ENCODE measurements around the gene PLA2G1B. TPM values are rescaled to one million over a fixed set of nuclear protein-coding genes. Genes with fewer than 3 reads are reported as not detected.
A peak's percentile ranks its signal among the peaks of the same experiment; 100 is the strongest.

The PLA2G1B gene
- total RNA-seq, 4 donors from 2014 or later, result not detected

GRCh38 chr12:120328228-120328627 lies 649 bp upstream of the PLA2G1B start:
- DNase-seq (ENCODE audit: low spot score in 2 of 2), result no peak
- WGBS, 2 donors, result 70 to 74% methylated on average over 4 of the region's 4 CpGs
- no peak overlapping the region for H3K4me3 ChIP-seq (ENCODE audit: low read depth, poor library complexity, severe bottlenecking)
- intact Hi-C loops (cut with DNase I; ENCODE audit: low total_unique reads), result no loop called here
- TF ChIP-seq, protein P1, sequence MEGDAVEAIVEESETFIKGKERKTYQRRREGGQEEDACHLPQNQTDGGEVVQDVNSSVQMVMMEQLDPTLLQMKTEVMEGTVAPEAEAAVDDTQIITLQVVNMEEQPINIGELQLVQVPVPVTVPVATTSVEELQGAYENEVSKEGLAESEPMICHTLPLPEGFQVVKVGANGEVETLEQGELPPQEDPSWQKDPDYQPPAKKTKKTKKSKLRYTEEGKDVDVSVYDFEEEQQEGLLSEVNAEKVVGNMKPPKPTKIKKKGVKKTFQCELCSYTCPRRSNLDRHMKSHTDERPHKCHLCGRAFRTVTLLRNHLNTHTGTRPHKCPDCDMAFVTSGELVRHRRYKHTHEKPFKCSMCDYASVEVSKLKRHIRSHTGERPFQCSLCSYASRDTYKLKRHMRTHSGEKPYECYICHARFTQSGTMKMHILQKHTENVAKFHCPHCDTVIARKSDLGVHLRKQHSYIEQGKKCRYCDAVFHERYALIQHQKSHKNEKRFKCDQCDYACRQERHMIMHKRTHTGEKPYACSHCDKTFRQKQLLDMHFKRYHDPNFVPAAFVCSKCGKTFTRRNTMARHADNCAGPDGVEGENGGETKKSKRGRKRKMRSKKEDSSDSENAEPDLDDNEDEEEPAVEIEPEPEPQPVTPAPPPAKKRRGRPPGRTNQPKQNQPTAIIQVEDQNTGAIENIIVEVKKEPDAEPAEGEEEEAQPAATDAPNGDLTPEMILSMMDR (IDR thresholded peaks at IDR 0.05), result no peak
- TF ChIP-seq POLR2A (IDR thresholded peaks at IDR 0.05), result no peak

DNA sequence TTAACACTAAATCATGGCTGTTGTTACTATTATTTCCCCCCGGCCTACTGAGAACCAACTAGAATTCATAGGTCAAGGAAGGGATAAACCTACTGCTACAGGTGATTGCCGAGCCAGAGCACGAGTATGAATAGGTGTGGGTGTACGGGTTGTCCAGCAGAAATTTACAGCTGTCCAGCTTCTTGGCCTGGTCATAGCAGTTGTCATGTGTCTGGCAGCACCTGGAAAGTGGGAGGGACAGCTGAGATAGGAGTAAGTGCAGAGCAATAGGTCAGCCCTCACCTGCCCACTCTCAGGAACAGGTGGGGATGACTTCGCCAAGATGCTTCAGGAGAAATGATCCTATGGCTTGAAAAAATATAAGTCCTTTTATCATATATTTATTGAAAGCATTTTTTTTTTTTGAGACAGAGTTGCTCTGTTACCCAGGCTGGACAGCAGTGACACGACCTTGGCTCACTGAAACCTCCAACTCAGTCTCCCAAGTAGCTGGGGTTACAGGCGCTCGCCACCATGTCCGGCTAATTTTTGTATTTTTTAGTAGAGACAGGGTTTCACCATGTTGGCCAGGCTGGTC lies 2.6 kb downstream of the PLA2G1B start:
- 58 to 66% methylated on average over 9 of the region's 9 CpGs for WGBS, 2 donors
- intact Hi-C loops (cut with DNase I; ENCODE audit: low total_unique reads), result no loop called here
- no peak for DNase-seq (ENCODE audit: low spot score in 2 of 2)
- TF ChIP-seq, protein P1 (IDR thresholded peaks at IDR 0.05), result no peak
- no peak for TF ChIP-seq POLR2A (IDR thresholded peaks at IDR 0.05)
- no peak overlapping the region for H3K4me3 ChIP-seq (ENCODE audit: low read depth, poor library complexity, severe bottlenecking)

DNA sequence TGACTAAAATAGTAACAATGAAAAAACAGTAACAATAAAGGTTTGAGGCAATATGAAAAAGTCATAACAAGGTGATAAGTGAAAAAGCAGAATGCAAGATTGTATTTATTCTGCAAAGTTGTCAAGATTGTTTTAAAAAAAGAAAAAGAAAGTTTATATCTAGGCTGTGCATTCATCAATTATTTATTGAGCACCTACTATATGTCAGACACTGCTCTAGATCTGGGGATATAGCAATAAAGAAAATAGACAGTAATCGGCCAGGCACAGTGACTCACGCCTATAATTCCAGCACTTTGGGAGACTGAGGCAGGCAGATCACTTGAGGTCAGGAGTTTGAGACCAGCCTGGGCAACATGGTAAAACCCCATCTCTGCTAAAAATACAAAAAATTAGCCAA lies 3.8 kb downstream of the PLA2G1B start:
- TF ChIP-seq, protein P1 (IDR thresholded peaks at IDR 0.05), result no peak
- TF ChIP-seq POLR2A (IDR thresholded peaks at IDR 0.05), result no peak
- no peak for DNase-seq (ENCODE audit: low spot score in 2 of 2)
- WGBS, 2 donors, result 87 to 90% methylated on average over 2 of the region's 2 CpGs

DNA sequence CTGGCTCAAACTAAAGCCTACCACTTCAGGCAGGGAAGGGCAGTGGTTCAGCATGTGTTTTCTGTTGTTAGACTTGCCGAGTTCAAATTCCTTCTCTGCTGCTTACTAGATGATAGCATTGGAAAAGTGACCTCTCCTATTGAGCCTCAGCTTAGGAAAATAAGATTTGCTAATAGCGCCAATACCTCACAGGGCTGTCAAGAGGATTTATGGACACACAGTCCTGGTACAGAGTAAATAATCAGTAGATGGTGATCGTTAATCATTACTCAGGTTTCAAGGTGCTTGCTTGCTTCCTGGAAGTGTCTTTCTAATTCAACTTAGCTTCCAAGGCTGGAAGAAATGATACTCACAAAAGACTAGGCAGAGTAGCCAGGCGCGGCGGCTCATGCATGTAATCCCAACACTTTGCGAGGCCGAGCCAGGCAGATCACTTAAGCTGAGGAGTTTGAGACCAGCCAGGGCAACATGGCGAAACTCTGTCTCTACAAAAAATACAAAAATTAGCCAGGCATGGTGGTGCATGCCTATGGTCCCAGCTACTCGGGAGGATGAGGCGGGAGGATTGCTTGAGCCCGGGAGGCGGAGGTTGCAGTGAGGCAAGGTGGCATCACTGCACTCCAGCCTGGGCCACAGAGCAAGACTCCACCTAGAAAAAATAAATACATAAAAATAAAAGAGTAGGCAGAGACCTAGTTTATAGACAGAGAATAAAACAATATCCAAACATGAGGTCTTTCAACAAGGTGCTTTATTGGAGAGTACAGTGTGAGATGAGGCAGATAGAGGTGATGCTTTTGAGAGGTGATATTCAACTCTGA lies 6.0 kb downstream of the PLA2G1B start:
- DNase-seq (ENCODE audit: low spot score in 2 of 2), result no peak
- 73 to 80% methylated on average over 13 of the region's 13 CpGs for WGBS, 2 donors
- intact Hi-C loops (cut with DNase I; ENCODE audit: low total_unique reads), result no loop called here
- no peak overlapping the region for H3K4me3 ChIP-seq (ENCODE audit: low read depth, poor library complexity, severe bottlenecking)
- no peak for TF ChIP-seq POLR2A (IDR thresholded peaks at IDR 0.05)
- TF ChIP-seq, protein P1 (IDR thresholded peaks at IDR 0.05), result no peak

More for the DNA sequence above, 3.8 kb downstream of the PLA2G1B start:
- no peak overlapping the region for H3K4me3 ChIP-seq (ENCODE audit: low read depth, poor library complexity, severe bottlenecking)
- intact Hi-C loops (cut with DNase I; ENCODE audit: low total_unique reads), result no loop called here

DNA sequence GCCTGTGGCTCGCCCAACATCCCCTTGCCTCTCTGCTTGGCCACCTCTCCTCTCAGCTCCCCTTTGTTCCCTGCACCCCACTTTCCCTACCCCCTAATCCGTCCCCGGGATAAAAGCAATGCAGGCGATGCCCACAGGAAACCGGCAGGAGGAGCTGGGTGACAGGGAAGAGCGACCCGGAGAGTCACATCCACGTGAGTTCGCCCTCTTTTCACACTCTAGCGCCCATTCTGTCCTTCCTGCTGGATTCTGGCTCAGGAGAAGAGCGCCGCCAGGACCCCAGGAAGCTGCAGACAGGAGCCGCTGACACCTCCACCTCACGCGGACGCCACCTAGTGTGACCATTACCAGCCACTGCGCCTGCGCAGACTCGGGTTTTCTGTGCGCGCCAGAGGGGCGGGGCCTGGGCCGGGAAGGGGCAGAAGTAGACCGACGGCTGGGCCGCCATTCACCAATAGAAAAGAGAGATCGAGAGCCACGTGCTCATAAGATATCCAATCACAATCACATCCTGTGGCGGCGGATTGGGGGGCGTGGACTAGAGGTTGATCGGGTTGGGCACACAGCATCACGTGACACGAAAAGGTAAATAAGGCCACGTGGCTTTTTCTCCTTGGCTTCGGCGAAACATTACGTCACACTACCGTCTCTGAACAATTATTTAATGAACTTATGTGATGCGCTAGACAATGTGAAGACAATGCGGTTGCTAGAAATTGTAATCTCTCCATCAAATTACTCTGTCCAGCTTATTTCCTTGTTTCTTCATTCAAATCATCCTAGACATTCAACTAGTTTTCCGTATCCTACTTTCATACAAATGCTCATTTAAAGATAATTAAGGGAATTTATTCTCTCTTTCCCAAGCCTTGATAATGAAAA lies 10.1 kb downstream of the PLA2G1B start:
- WGBS, 2 donors, result 0 to 1% methylated on average over 37 to 42 of the region's 42 CpGs
- TF ChIP-seq POLR2A (IDR thresholded peaks at IDR 0.05), result peak in 1 of 2 donors; percentile 73
- TF ChIP-seq, protein P1 (IDR thresholded peaks at IDR 0.05), result peak in 1 of 3 donors; percentile 92
- peak; percentile 100 for DNase-seq (ENCODE audit: low spot score in 2 of 2)
- H3K4me3 ChIP-seq (ENCODE audit: low read depth, poor library complexity, severe bottlenecking), result peak overlapping the region; percentile 30
- intact Hi-C loops (cut with DNase I; ENCODE audit: low total_unique reads), result no loop called here

Data from lower leg skin (tissue), 4 donors.